ENCODE measurements around the gene OGFOD3. TPM values are rescaled to one million over a fixed set of nuclear protein-coding genes. Genes with fewer than 3 reads are reported as not detected.
"Not testable (repeated sequence)": the region's sequence is repeated elsewhere in the genome, so short reads cannot be mapped to it uniquely, and the experiment has no call there.

OGFOD3 gene
- total and polyA plus RNA-seq, 4 donors, result 12.0 to 25.9 (median 19.8) TPM

GRCh38 chr17:82377924-82378740, 40.3 kb downstream of the OGFOD3 start:
- H3K36me3 ChIP-seq (ENCODE audit: control insufficient read depth in 1 of 2, insufficient read depth in 2 of 2, low read length in 1 of 2), result no peaks in the 10 kb centered on the region
- 38 to 53% methylated on average over 30 to 31 of the region's 31 CpGs for WGBS, 2 donors
- H3K9me3 ChIP-seq (ENCODE audit: control insufficient read depth, low read length), result no peaks in the 10 kb centered on the region
- no peak overlapping the region for H3K4me3 ChIP-seq (ENCODE audit: low read length in 2 of 2)
- intact Hi-C loops (cut with DNase I), result no loop called here
- no peaks in the 10 kb centered on the region for H3K27me3 ChIP-seq (ENCODE audit: control insufficient read depth in 1 of 2, insufficient read depth in 2 of 2, low read length in 1 of 2)
- DNase-seq (no peak), ATAC-seq (ENCODE audit: low FRiP score) (no peak)
- H3K4me1 ChIP-seq (ENCODE audit: control insufficient read depth in 1 of 2, insufficient read depth in 2 of 2, low read length in 2 of 2), result no peaks in the 10 kb centered on the region
- H3K27ac ChIP-seq (ENCODE audit: low read depth in 1 of 2, low read length in 2 of 2), result no peak overlapping the region

- not testable (repeated sequence) for ATAC-seq (ENCODE audit: low FRiP score); H3K27me3 ChIP-seq (ENCODE audit: control insufficient read depth in 1 of 2, insufficient read depth in 2 of 2, low read length in 1 of 2)
Measured at GRCh38 chr17:82377294-82377693, 41.1 kb downstream of the OGFOD3 start.

GRCh38 chr17:82376042-82376730, 42.2 kb downstream of the OGFOD3 start:
- WGBS, 2 donors, result 79 to 85% methylated on average over 16 of the region's 16 CpGs
- ATAC-seq (ENCODE audit: low FRiP score) (no peak), DNase-seq (peak; percentile 31 to 64)
- no peak overlapping the region for H3K27ac ChIP-seq (ENCODE audit: low read depth in 1 of 2, low read length in 2 of 2)
- H3K27me3 ChIP-seq (ENCODE audit: control insufficient read depth in 1 of 2, insufficient read depth in 2 of 2, low read length in 1 of 2), result no peaks in the 10 kb centered on the region
- intact Hi-C loops (cut with DNase I), result no loop called here
- no peaks in the 10 kb centered on the region for H3K36me3 ChIP-seq (ENCODE audit: control insufficient read depth in 1 of 2, insufficient read depth in 2 of 2, low read length in 1 of 2)
- no peaks in the 10 kb centered on the region for H3K4me1 ChIP-seq (ENCODE audit: control insufficient read depth in 1 of 2, insufficient read depth in 2 of 2, low read length in 2 of 2)
- H3K9me3 ChIP-seq (ENCODE audit: control insufficient read depth, low read length), result no peaks in the 10 kb centered on the region
- H3K4me3 ChIP-seq (ENCODE audit: low read length in 2 of 2), result no peak overlapping the region

More at GRCh38 chr17:82377294-82377693, 41.1 kb downstream of the OGFOD3 start:
- intact Hi-C loops (cut with DNase I); DNase-seq; H3K9me3 ChIP-seq (ENCODE audit: control insufficient read depth, low read length); H3K27ac ChIP-seq (ENCODE audit: low read depth in 1 of 2, low read length in 2 of 2); H3K4me1 ChIP-seq (ENCODE audit: control insufficient read depth in 1 of 2, insufficient read depth in 2 of 2, low read length in 2 of 2); H3K4me3 ChIP-seq (ENCODE audit: low read length in 2 of 2); H3K36me3 ChIP-seq (ENCODE audit: control insufficient read depth in 1 of 2, insufficient read depth in 2 of 2, low read length in 1 of 2): not testable (repeated sequence)
- 58 to 74% methylated on average over 2 to 3 of the region's 5 CpGs for WGBS, 2 donors

- WGBS, 2 donors, result 81 to 82% methylated on average over 45 to 46 of the region's 46 CpGs
- Histone ChIP-seq H3K9me3 (ENCODE audit: control insufficient read depth, low read length) (no peaks in the 10 kb centered on the region), H3K36me3 (ENCODE audit: control insufficient read depth in 1 of 2, insufficient read depth in 2 of 2, low read length in 1 of 2) (no peaks in the 10 kb centered on the region), H3K4me3 (ENCODE audit: low read length in 2 of 2) (no peak overlapping the region), H3K27me3 (ENCODE audit: control insufficient read depth in 1 of 2, insufficient read depth in 2 of 2, low read length in 1 of 2) (no peaks in the 10 kb centered on the region), H3K4me1 (ENCODE audit: control insufficient read depth in 1 of 2, insufficient read depth in 2 of 2, low read length in 2 of 2) (no peaks in the 10 kb centered on the region), H3K27ac (ENCODE audit: low read depth in 1 of 2, low read length in 2 of 2) (no peak overlapping the region)
- DNase-seq (peak in 1 of 2 donors; percentile 41), ATAC-seq (ENCODE audit: low FRiP score) (no peak)
- intact Hi-C loops (cut with DNase I), result no loop called here
Measured at GRCh38 chr17:82375359-82376041, 42.9 kb downstream of the OGFOD3 start.

GRCh38 chr17:82374626-82375331, 43.6 kb downstream of the OGFOD3 start:
- ATAC-seq (ENCODE audit: low FRiP score) (no peak), DNase-seq (peak in 1 of 2 donors; percentile 30)
- Histone ChIP-seq H3K4me3 (ENCODE audit: low read length in 2 of 2) (no peak overlapping the region), H3K27ac (ENCODE audit: low read depth in 1 of 2, low read length in 2 of 2) (no peak overlapping the region), H3K36me3 (ENCODE audit: control insufficient read depth in 1 of 2, insufficient read depth in 2 of 2, low read length in 1 of 2) (no peaks in the 10 kb centered on the region), H3K9me3 (ENCODE audit: control insufficient read depth, low read length) (no peaks in the 10 kb centered on the region), H3K27me3 (ENCODE audit: control insufficient read depth in 1 of 2, insufficient read depth in 2 of 2, low read length in 1 of 2) (no peaks in the 10 kb centered on the region), H3K4me1 (ENCODE audit: control insufficient read depth in 1 of 2, insufficient read depth in 2 of 2, low read length in 2 of 2) (no peaks in the 10 kb centered on the region)
- intact Hi-C loops (cut with DNase I), result no loop called here
- 71 to 75% methylated on average over 79 of the region's 79 CpGs for WGBS, 2 donors

DNA sequence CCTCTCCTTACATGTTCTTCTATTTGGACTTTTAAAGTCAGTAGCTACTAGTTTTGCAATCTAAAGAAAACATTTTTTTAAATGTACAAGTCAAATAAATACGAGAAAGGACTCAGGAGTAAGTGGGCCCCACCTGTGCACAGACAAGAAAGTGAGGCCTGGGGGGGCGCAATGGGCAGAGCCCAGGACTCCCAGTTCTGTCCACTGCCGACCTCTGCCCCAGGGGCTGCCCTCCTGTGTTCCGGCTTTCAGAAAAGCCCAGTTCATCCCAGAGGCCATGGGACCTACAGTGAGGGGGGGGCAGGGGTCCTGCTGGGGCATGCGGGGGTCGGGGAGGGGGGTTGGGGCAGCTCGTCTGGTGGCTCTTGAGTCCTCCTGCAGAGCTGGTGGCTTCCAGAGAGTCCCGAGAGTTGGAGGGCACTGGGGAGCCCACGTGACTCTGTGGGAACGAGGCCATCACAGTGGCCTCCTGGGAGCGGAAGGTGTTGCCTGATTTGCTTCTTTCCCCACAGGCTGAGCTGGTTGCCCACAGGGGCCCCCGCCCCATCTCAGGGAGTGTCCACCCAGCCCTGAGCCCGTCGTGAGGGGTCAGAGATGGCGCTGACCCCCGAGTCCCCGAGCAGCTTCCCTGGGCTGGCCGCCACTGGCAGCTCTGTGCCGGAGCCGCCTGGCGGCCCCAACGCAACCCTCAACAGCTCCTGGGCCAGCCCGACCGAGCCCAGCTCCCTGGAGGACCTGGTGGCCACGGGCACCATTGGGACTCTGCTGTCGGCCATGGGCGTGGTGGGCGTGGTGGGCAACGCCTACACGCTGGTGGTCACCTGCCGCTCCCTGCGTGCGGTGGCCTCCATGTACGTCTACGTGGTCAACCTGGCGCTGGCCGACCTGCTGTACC, 44.4 kb downstream of the OGFOD3 start:
- 88 to 94% methylated on average over 37 of the region's 37 CpGs for WGBS, 2 donors
- ATAC-seq (ENCODE audit: low FRiP score) (no peak), DNase-seq (peak in 1 of 2 donors; percentile 38)
- Histone ChIP-seq H3K4me1 (ENCODE audit: control insufficient read depth in 1 of 2, insufficient read depth in 2 of 2, low read length in 2 of 2) (no peaks in the 10 kb centered on the region), H3K9me3 (ENCODE audit: control insufficient read depth, low read length) (no peaks in the 10 kb centered on the region), H3K27me3 (ENCODE audit: control insufficient read depth in 1 of 2, insufficient read depth in 2 of 2, low read length in 1 of 2) (no peaks in the 10 kb centered on the region), H3K4me3 (ENCODE audit: low read length in 2 of 2) (no peak overlapping the region), H3K27ac (ENCODE audit: low read depth in 1 of 2, low read length in 2 of 2) (no peak overlapping the region), H3K36me3 (ENCODE audit: control insufficient read depth in 1 of 2, insufficient read depth in 2 of 2, low read length in 1 of 2) (no peaks in the 10 kb centered on the region)
- intact Hi-C loops (cut with DNase I), result no loop called here

DNA sequence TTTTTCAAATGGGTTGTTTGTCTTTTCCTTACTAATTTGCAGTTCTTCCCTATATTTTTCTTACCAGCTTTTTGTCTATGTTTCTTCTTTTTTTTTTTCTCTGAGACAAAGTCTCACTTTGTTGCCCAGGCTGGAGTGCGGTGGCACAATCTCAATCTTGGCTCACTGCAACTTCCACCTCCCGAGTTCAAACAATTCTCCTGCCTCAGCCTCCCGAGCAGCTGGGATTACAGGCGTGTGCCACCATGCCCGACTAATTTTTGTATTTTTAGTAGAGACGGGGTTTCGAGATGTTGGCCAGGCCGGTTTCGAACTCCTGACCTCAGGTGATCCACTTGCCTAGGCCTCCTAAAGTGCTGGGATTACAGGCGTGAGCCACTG, 45.3 kb downstream of the OGFOD3 start:
- WGBS, 2 donors, result 74 to 87% methylated on average over 10 of the region's 10 CpGs
- ATAC-seq (ENCODE audit: low FRiP score); H3K27ac ChIP-seq (ENCODE audit: low read depth in 1 of 2, low read length in 2 of 2); H3K27me3 ChIP-seq (ENCODE audit: control insufficient read depth in 1 of 2, insufficient read depth in 2 of 2, low read length in 1 of 2); intact Hi-C loops (cut with DNase I); H3K9me3 ChIP-seq (ENCODE audit: control insufficient read depth, low read length); H3K4me3 ChIP-seq (ENCODE audit: low read length in 2 of 2); H3K4me1 ChIP-seq (ENCODE audit: control insufficient read depth in 1 of 2, insufficient read depth in 2 of 2, low read length in 2 of 2); H3K36me3 ChIP-seq (ENCODE audit: control insufficient read depth in 1 of 2, insufficient read depth in 2 of 2, low read length in 1 of 2): not testable (repeated sequence)
- peak in 1 of 2 donors; percentile 19 for DNase-seq

Measured in aorta (tissue), 5 donors.